Measurements from ENCODE around the gene BCL2L13.

- TF ChIP-seq CTCF (IDR thresholded peaks at IDR 0.05) (no peak), POLR2AphosphoS5 (IDR thresholded peaks at IDR 0.05) (no peak)
Observed at GRCh38 chr22:17695986-17696385, 57.4 kb downstream of the BCL2L13 start.
